HG02610 (cell line): Measurements from ENCODE around the gene GANAB.
A peak's percentile ranks its signal among the peaks of the same experiment; 100 is the strongest.
"Not testable (repeated sequence)": the region's sequence is repeated elsewhere in the genome, so short reads cannot be mapped to it uniquely, and the experiment has no call there.

Experiments
- ATAC-seq: cut with Tn5 transposase; IDR thresholded peaks from one replicate; pipeline ENCODE4 v1.9.1; 2021; ENCODE audit warnings: mild to moderate bottlenecking, moderate library complexity; ENCODE audit not compliant: unreplicated experiment

GANAB gene

GRCh38 chr11:62669420-62670161 lies 23.2 kb upstream of the GANAB start:
- no peak for ATAC-seq

GRCh38 chr11:62667460-62667859 lies 21.0 kb upstream of the GANAB start:
- no peak for ATAC-seq

GRCh38 chr11:62666259-62666926 lies 20.0 kb upstream of the GANAB start:
- ATAC-seq = no peak

- peak; percentile 20 for ATAC-seq
These were observed 19.3 kb upstream of the GANAB start for GRCh38 chr11:62665599-62666258.

GRCh38 chr11:62665075-62665598 lies 18.7 kb upstream of the GANAB start, which contains the start of the genes C11orf98 and CSKMT:
TSS of gene C11orf98 (minus strand) at chr11:62665210. CDS start at chr11:62665169, 41 bp downstream.
TSS of gene CSKMT (plus strand) at chr11:62665312. CDS start at chr11:62665880, 568 bp downstream.
- peak; percentile 82 for ATAC-seq

- ATAC-seq = peak; percentile 24
These were observed 18.1 kb upstream of the GANAB start for GRCh38 chr11:62664405-62665074.

- ATAC-seq = no peak
These were observed 10.5 kb upstream of the GANAB start for GRCh38 chr11:62656796-62657429.

GRCh38 chr11:62654297-62654696 lies 7.9 kb upstream of the GANAB start:
- no peak for ATAC-seq

GRCh38 chr11:62652161-62653006 lies 6.0 kb upstream of the GANAB start:
- peak; percentile 12 for ATAC-seq

- not testable (repeated sequence) for ATAC-seq
These were observed 3.9 kb upstream of the GANAB start for GRCh38 chr11:62650283-62650682.

- ATAC-seq = no peak
These were observed 3.1 kb upstream of the GANAB start for GRCh38 chr11:62649486-62649885.

- ATAC-seq = no peak
These were observed 2.6 kb upstream of the GANAB start for GRCh38 chr11:62648967-62649364.

GRCh38 chr11:62648185-62648966 lies 2.0 kb upstream of the GANAB start:
- ATAC-seq = no peak

- ATAC-seq = no peak
These were observed 1.2 kb upstream of the GANAB start for GRCh38 chr11:62647609-62648005.

- no peak for ATAC-seq
These were observed 604 bp upstream of the GANAB start for GRCh38 chr11:62646825-62647608.

- ATAC-seq = no peak
These were observed 805 bp downstream of the GANAB start for GRCh38 chr11:62645671-62645945.

- no peak for ATAC-seq
These were observed 2.2 kb downstream of the GANAB start for GRCh38 chr11:62644220-62644619.

- no peak for ATAC-seq
These were observed 13.9 kb downstream of the GANAB start for GRCh38 chr11:62632492-62632891.
